A549 (cell line): ENCODE measurements around the gene ING3.

Experiments used
- CTCF ChIP-seq: fragments of >200 bp; sonication (Bioruptor Twin); formaldehyde crosslinking; IDR thresholded peaks from 3 replicates; pipeline ENCODE4 v1.5.1; 2016
- POLR2A ChIP-seq: IDR thresholded peaks from 2 replicates; pipeline ENCODE4 v1.6.1; 2012; ENCODE audit warnings: mild to moderate bottlenecking, low read length
- RAD21 ChIP-seq, 2 experiments: fragments of >200 bp in 1 of 2; sonication (Bioruptor Twin) in 1 of 2; formaldehyde crosslinking in 1 of 2; IDR thresholded peaks in 1 of 2; conservative IDR thresholded peaks in 1 of 2; 2 replicates in 1 of 2; 3 replicates in 1 of 2; pipeline ENCODE4 v1.6.1; 2012 to 2018; ENCODE audit warnings: inconsistent platforms in 1 of 2
- SREBF2 ChIP-seq: fragments of 450-650 bp; IDR thresholded peaks from 2 replicates; pipeline ENCODE4 v1.6.1; 2014; ENCODE audit warnings: mild to moderate bottlenecking, moderate library complexity

GRCh38 chr7:120994512-120995410 lies 44.2 kb downstream of the ING3 start:
- no peak for TF ChIP-seq RAD21 (conservative IDR thresholded peaks at IDR 0.05 in 1 of 2, IDR thresholded peaks at IDR 0.05 in 1 of 2)
- TF ChIP-seq CTCF, result no peak
- no peak for TF ChIP-seq POLR2A
- no peak for TF ChIP-seq SREBF2
